GM21360 (cell line): ENCODE results near the gene NELL1.

Experiments
- ATAC-seq: cut with Tn5 transposase; IDR thresholded peaks from one replicate; pipeline ENCODE4 v1.9.1; 2021; ENCODE audit warnings: mild to moderate bottlenecking, moderate library complexity; ENCODE audit not compliant: unreplicated experiment

Gene NELL1

DNA sequence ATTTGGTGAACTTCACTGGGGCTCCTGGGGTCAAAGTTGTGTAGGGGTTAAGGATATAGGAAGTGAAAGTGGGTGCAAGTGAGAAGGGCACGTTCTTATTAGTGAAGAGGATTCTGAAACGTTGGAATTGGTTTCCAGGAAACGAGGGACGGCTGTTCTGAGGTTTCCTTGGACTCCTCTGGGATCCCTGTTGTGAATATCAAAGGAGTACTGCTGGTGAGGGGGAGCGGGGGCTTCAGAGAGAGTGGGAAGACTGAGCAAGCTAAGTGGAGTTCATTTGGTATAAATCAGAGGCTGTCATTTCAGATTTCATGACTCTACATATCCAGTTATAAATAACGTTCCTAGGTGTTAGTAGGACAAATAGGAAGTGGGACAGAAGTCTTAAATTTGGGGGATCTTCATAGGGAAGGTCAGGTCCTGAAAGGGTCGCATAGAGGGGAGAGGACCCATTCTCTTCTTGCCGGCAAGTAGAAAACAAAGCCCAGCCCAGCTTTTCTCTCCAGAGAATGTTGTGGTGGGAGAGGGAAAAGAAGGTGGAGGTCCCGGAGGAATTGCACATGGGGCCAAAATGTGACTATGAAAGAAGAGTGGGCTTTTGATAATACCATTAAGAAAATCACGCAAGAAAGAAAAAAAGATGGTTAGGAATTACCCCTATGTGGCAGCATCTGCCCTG is 1.1 kb upstream of the NELL1 start:
- no peak for ATAC-seq

DNA sequence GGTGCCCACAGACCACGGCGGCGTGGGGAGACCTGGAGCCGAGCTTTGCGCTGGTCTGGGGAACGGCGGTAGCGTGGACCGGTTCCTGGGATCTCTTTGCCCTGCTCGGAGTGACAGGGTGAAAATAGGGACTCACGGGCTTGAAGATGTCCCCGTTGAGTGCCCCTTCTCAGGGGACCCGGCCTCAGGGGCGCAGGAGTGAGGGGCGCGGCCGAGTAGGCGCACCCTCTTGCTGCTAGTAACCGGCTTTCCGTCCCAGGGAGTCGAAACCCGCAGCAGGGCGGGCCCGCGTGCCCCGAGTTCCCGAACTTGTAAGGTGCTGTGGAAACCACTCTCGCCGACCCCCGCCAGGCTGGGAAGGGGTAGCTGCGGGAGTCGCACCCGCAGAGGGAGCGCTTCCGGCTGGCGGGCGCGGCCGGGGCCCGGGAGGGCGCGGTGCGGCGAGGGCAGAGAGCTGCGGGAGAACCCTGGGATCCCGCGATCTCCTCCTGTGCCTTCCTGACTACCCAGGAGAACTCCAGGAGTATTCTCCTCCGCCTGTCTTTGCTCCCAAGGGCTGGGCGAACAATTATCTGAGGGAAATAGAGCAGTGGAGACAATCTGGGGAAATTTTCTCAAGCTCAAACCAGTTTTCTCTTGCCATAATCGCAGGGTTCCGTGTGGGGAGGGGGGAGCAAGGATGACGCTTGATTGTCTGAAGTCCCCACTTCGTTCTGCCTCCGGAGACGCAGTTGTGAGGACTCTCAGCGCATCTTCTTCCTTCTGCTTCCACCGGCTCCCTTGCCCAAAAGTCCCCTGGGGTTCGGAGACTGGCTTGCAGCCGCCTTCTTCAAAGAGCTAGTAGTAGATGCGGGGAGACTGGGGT is 666 bp downstream of the NELL1 start:
- no peak for ATAC-seq

GRCh38 chr11:20670932-20671403 is 1.6 kb downstream of the NELL1 start:
- no peak for ATAC-seq

GRCh38 chr11:20671856-20672546 is 2.6 kb downstream of the NELL1 start:
- ATAC-seq, result no peak

- ATAC-seq, result no peak
Measured at GRCh38 chr11:20672575-20672974, 3.2 kb downstream of the NELL1 start.

DNA sequence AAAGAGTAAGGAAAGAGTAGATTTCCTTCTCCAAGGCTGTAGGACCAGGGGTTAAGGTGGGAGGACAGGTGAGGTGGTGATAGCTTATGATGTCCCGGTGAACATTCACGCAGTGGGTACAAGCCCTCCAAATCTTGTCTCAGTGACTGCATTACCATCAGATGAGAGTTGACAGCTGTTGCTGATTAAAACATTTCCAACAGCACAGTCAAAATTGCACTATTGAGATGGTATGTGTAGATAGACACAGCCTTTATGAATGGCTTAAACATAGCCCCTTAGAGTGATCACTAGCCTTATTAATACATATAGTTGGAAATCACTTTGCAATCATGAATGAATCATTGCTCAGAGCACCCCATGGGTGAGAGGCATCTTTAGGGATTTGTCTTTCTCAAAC is 7.3 kb downstream of the NELL1 start:
- no peak for ATAC-seq

GRCh38 chr11:20688761-20689160 is 19.4 kb downstream of the NELL1 start:
- no peak for ATAC-seq

GRCh38 chr11:20707876-20708275 is 38.5 kb downstream of the NELL1 start:
- no peak for ATAC-seq

GRCh38 chr11:20712912-20713311 is 43.5 kb downstream of the NELL1 start:
- ATAC-seq, result no peak

DNA sequence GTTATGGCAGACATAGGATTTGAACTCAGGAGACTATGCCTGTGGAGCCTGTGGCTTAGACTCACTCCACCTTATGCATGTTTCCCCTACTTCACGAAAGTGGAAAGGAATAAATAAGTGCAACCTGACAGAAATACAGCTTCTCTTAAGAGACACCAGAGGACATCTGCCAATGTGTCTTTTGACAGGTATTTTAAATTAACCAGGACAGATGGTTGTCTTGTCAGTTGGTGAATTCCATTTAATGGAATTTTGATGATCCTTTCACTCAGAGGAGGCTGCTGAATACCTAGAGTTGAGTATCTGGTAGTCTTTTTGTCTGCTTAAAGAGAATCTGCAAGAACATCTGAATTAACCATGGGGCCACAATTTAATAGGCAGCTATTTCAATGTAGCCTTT is 46.1 kb downstream of the NELL1 start:
- no peak for ATAC-seq

GRCh38 chr11:20715931-20716330 is 46.5 kb downstream of the NELL1 start:
- no peak for ATAC-seq

- no peak for ATAC-seq
Measured at GRCh38 chr11:20719821-20720220, 50.4 kb downstream of the NELL1 start.

- ATAC-seq, result no peak
Measured at GRCh38 chr11:20723366-20723765, 54.0 kb downstream of the NELL1 start.

GRCh38 chr11:20729597-20730105 is 60.3 kb downstream of the NELL1 start:
- ATAC-seq, result no peak

DNA sequence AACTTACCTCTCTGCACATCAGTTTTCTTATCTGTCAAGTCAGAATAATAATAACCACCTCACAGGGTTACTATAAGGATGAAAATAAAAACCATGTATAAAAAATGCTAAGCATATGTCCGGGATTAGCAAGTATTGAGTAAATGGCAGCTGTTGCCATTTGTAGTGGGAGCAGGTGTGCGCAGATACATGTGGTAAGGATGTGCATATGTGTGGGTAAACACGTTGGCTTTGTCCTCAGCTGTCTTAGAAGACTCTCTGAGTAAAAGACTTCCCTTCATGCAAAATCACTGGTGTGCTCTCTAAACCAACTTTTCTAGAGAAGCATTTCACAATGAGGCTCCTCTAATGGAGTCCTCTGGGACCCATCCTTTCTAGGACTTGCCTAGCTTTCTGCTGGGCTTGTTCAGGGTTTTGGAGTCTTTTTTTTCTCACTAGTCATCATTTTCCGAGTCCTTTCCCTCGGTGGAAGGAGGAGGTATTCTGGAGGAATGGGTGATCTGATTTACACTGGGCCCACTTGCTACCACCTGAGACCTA is 62.4 kb downstream of the NELL1 start:
- ATAC-seq, result no peak

GRCh38 chr11:20739107-20739506 is 69.7 kb downstream of the NELL1 start:
- ATAC-seq, result no peak

DNA sequence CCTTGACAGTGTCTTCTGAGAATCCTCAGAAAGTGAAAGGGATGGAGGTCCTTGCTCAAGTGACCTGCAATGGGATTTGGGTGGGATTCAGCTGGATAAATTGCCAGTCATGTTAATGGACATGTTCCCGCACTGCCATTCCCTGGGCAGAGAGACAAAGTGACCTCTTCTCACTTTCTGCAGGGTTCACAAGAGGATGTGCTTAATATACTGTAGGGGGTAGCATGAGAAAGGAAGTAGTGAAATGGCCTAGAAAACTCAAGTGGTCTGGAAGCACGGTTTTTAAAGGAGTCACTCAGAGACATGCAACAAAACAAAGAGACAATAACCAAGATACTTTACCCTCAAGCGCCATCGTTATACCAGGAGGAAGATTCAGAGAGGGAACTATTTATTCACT is 70.2 kb downstream of the NELL1 start:
- no peak for ATAC-seq

GRCh38 chr11:20754933-20755332 is 85.5 kb downstream of the NELL1 start:
- no peak for ATAC-seq

DNA sequence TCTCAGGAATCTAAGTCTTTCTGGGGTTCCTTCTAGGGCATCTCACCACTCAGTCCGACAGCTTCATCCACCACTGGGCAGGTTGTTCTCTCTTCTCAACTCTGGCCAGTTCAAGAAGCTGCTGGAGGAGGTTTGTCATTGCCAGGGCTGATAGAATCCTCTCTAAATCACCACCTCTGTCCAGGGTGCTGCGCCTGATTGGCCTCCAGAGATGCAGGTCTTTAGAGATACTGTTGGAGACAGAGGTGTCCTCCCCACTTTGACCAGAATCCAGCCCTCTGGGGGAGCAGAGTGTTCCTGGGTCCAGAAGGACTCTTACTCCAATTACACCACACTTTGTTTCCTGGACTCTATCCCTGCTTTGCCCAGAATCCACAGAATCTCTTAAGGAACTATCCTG is 90.2 kb downstream of the NELL1 start:
- no peak for ATAC-seq

DNA sequence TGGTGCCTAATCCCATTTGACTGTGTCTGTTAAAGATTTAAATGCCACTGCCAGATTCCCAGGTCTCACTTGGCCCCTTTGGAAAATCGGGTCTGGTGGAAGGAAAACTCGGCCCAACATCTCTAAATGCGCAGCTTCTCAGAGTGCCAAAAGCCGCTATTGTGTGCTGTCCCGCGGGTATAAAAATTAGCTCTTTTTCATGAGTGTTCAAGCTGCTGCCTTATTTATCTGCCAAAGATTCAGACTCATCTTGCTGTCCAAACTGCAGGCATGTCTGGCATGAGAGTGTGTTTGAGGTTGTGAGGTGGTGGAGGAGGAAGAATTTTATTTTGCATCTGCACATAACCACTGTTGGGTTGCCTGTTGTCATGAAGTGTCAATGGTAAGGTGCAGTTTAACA is 91.4 kb downstream of the NELL1 start:
- no peak for ATAC-seq
